ENCODE measurements around the gene ATP23.

The ATP23 gene

GRCh38 chr12:57983146-57983857 is 41.9 kb downstream of the ATP23 start:
- peak; percentile 20 for DNase-seq (ENCODE audit: low spot score)

GRCh38 chr12:57983858-57984505 is 42.6 kb downstream of the ATP23 start:
- DNase-seq (ENCODE audit: low spot score) = no peak

- DNase-seq (ENCODE audit: low spot score) = no peak
These were observed 43.3 kb downstream of the ATP23 start for GRCh38 chr12:57984629-57985151.

GRCh38 chr12:57985685-57986084 is 44.3 kb downstream of the ATP23 start:
- DNase-seq (ENCODE audit: low spot score) = no peak

- DNase-seq (ENCODE audit: low spot score) = no peak
These were observed 48.5 kb downstream of the ATP23 start for GRCh38 chr12:57989838-57990237.

GRCh38 chr12:57990241-57990883 is 49.0 kb downstream of the ATP23 start:
- no peak for DNase-seq (ENCODE audit: low spot score)

- no peak for DNase-seq (ENCODE audit: low spot score)
These were observed 50.6 kb downstream of the ATP23 start for GRCh38 chr12:57992001-57992400.

- DNase-seq (ENCODE audit: low spot score) = no peak
These were observed 51.7 kb downstream of the ATP23 start for GRCh38 chr12:57993030-57993429.

- DNase-seq (ENCODE audit: low spot score) = no peak
These were observed 52.5 kb downstream of the ATP23 start for GRCh38 chr12:57993834-57994233.

GRCh38 chr12:57996520-57996919 is 55.2 kb downstream of the ATP23 start:
- DNase-seq (ENCODE audit: low spot score) = no peak

GRCh38 chr12:57998251-57998650 is 56.9 kb downstream of the ATP23 start:
- DNase-seq (ENCODE audit: low spot score) = no peak

- DNase-seq (ENCODE audit: low spot score) = no peak
These were observed 59.1 kb downstream of the ATP23 start for GRCh38 chr12:58000499-58000898.

GRCh38 chr12:58007875-58008274 is 66.5 kb downstream of the ATP23 start:
- DNase-seq (ENCODE audit: low spot score) = no peak

GRCh38 chr12:58008634-58009033 is 67.3 kb downstream of the ATP23 start:
- no peak for DNase-seq (ENCODE audit: low spot score)
